Prostate gland (tissue), 2 donors: Measurements from ENCODE around the gene CDT1. TPM values are rescaled to one million over a fixed set of nuclear protein-coding genes. Genes with fewer than 3 reads are reported as not detected.
A peak's percentile ranks its signal among the peaks of the same experiment; 100 is the strongest.

Source experiments
- DNase-seq: peaks from one replicate; pipeline ENCODE4 v3.0.0-alpha.2; 2019; ENCODE audit warnings: low spot score
- H3K27ac ChIP-seq, 2 donors: fragments of 200-600 bp; sonication (generic); 2 replicates each; pipeline ENCODE4 v1.5.1; 2017 to 2019
- H3K27me3 ChIP-seq: fragments of 200-600 bp; sonication (generic); replicated peaks from 2 replicates; pipeline ENCODE4 v1.5.1; 2019; ENCODE audit not compliant: insufficient read depth
- H3K36me3 ChIP-seq, 2 donors: fragments of 200-600 bp; sonication (generic); 1 replicate in 1 of 2; 2 replicates in 1 of 2; pipeline versions ENCODE4 v1.5.1 to v1.8.1; 2017 to 2019
- H3K4me1 ChIP-seq: fragments of 200-600 bp; sonication (generic); replicated peaks from 2 replicates; pipeline ENCODE4 v1.5.1; 2019
- H3K4me3 ChIP-seq, 2 donors: fragments of 200-600 bp; sonication (generic); 2 replicates each; pipeline ENCODE4 v1.5.1; 2017 to 2019
- H3K9me3 ChIP-seq: fragments of 200-600 bp; sonication (generic); 2 replicates; pipeline ENCODE4 v1.5.1; 2017
- CTCF ChIP-seq, 4 experiments: fragments of 200-600 bp in 2 of 4; fragments of 450-650 bp in 2 of 4; sonication (generic) in 2 of 4; IDR thresholded peaks; 1 replicate in 3 of 4; 2 replicates in 1 of 4; pipeline ENCODE4 v1.5.1; 2016 to 2019; ENCODE audit warnings: antibody characterized with exemption in 4 of 4, mild to moderate bottlenecking in 2 of 4, moderate library complexity in 2 of 4
- POLR2A ChIP-seq: fragments of 450-650 bp; IDR thresholded peaks from one replicate; pipeline ENCODE4 v1.6.1; 2016; ENCODE audit warnings: antibody characterized with exemption, mild to moderate bottlenecking
- POLR2AphosphoS5 ChIP-seq: sonication (generic); formaldehyde crosslinking; IDR thresholded peaks from one replicate; pipeline ENCODE4 v1.6.1; 2017; ENCODE audit warnings: antibody characterized with exemption
- WGBS: methylation state at CpG from one replicate; pipeline ENCODE4 v1.1.5; 2018; 5-methylcytosine and 5-hydroxymethylcytosine counted together
- intact Hi-C: fragments of 100-400 bp; cut with DNase I; formaldehyde crosslinking; loops from one replicate; pipeline ENCODE4 v1.14.2; 2022
- total RNA-seq, 2 donors: library from RNA; depleted of rRNA; stranded (reverse); fragments of >200 nt; gene quantifications; one replicate each; pipeline ENCODE4 v1.1.0, GENCODE V29; 2016

CDT1 gene
- total RNA-seq, 2 donors from 2014 or later: 4.3 to 7.6 TPM

DNA sequence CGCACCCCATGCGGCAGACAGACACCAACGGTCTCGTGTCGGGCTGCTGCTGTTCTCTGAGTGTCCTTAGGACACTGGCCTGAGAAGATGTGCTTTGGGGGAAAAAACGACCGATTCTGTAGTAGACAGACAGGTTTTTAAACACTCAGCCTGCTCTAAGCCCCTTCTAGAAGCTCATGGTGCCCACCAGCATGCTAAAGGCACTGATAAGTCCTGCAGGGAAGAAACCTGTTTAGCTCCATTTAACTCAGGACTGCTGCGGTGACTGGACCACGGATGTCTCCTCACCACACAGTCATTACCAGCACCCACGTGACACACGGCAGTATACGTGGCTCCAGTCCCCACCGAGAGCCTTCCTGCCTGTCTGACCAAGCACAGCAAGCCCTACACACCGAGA is 27.2 kb downstream of the CDT1 start:
- no peaks in the 10 kb centered on the region for H3K36me3 ChIP-seq
- DNase-seq: no peak
- no peaks in the 10 kb centered on the region for H3K27me3 ChIP-seq
- H3K4me1 ChIP-seq: no peaks in the 10 kb centered on the region
- 84% methylated on average over 14 of the region's 14 CpGs for WGBS
- no peaks in the 10 kb centered on the region for H3K9me3 ChIP-seq
- H3K27ac ChIP-seq: peak overlapping the region; percentile 38 to 45
- H3K4me3 ChIP-seq: no peak overlapping the region
- intact Hi-C loops: no loop called here
- TF ChIP-seq POLR2AphosphoS5 (no peak), CTCF (IDR thresholded peaks at IDR 0.05) (no peak), POLR2A (no peak)

DNA sequence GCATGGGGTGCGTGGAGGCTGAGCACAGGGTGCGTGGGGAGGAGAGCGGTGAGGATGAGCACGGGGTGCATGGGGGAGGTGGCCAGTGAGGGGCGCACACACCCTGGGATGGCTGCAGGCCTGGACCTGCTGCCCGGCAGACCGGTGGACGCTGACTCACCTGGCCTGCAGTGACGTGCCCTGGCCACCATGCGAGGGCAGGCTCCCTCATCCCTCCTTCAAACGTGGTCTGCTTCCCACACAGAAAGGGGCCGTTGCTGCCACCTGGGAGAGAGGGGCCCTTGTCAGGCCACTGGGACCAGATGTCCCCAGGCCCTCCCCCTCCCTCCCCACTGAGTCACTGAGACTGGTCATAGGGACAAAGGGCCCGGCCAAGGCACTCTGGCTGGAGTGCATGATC is 28.2 kb downstream of the CDT1 start:
- WGBS: 58% methylated on average over 12 of the region's 13 CpGs
- Histone ChIP-seq H3K36me3 (no peaks in the 10 kb centered on the region), H3K27me3 (no peaks in the 10 kb centered on the region), H3K4me1 (no peaks in the 10 kb centered on the region), H3K27ac (no peak overlapping the region), H3K4me3 (no peak overlapping the region), H3K9me3 (no peaks in the 10 kb centered on the region)
- DNase-seq: no peak
- TF ChIP-seq POLR2AphosphoS5 (no peak), CTCF (IDR thresholded peaks at IDR 0.05) (no peak)
- intact Hi-C loops: no loop called here

DNA sequence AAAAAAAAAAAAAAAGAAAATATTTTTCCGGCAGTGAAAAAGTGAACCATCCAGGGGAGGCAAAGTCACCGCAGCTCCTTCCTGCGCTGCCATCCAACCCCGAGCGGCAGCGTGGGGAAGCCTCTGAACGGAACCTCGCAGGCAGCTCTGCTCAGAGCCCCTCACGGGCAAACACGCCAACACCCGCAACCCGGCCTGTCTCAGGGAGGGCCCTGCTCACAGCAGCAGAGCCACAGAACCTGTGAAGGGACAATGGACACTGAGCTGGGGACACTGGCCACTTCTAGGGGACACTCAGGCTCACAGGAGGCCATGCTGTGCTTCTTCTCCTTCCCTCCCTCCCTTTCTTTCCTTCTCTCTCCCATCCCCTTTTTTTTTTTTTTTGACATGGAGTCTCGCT is 29.5 kb downstream of the CDT1 start:
- no peak for DNase-seq

GRCh38 chr16:88834670-88835069 is 31.1 kb downstream of the CDT1 start:
- H3K27ac ChIP-seq: peak overlapping the region in 1 of 2 donors; percentile 11
- intact Hi-C loops: no loop called here

More for the DNA sequence above, 29.5 kb downstream of the CDT1 start:
- Histone ChIP-seq H3K27ac (no peak overlapping the region), H3K36me3 (no peaks in the 10 kb centered on the region), H3K4me3 (no peak overlapping the region), H3K27me3 (no peaks in the 10 kb centered on the region), H3K9me3 (no peaks in the 10 kb centered on the region), H3K4me1 (no peaks in the 10 kb centered on the region)
- no peak for TF ChIP-seq POLR2A
- intact Hi-C loops: no loop called here
- 95% methylated on average over 13 of the region's 13 CpGs for WGBS

DNA sequence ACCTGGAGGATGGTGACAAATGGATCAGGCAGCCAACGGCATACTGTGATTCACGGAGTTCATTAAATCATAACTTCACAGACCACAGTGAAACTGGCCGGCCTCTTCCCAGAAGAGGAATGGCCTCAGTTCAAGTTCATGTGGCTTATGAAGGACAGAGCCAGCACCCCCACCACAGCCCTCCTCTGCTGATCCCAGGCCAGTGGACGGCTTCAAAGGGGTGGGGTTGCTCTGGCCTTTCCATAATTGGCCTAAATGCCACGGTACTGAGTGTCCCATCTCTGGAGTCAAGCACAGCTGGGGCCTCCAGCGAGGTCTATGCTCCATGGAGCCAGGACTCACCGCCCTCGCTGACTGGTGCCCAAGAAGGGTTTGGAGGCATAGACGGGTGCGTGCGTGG is 31.8 kb downstream of the CDT1 start:
- no peaks in the 10 kb centered on the region for H3K27me3 ChIP-seq
- DNase-seq: no peak
- intact Hi-C loops: no loop called here
- H3K4me1 ChIP-seq: no peaks in the 10 kb centered on the region
- no peak for TF ChIP-seq POLR2AphosphoS5
- TF ChIP-seq POLR2A: no peak
- no peak for TF ChIP-seq CTCF (IDR thresholded peaks at IDR 0.05)
- 78% methylated on average over 11 of the region's 11 CpGs for WGBS
- peaks cover 0 to 3% of the 10 kb centered on the region in 2 donors for H3K36me3 ChIP-seq
- H3K9me3 ChIP-seq: no peaks in the 10 kb centered on the region
- H3K4me3 ChIP-seq: no peak overlapping the region
- no peak overlapping the region for H3K27ac ChIP-seq

More at GRCh38 chr16:88834670-88835069, 31.1 kb downstream of the CDT1 start:
- no peak for DNase-seq
- Histone ChIP-seq H3K9me3 (no peaks in the 10 kb centered on the region), H3K4me3 (no peak overlapping the region), H3K36me3 (no peaks in the 10 kb centered on the region), H3K4me1 (no peaks in the 10 kb centered on the region), H3K27me3 (no peaks in the 10 kb centered on the region)
- whole genome bisulfite sequencing: 95% methylated on average over 13 of the region's 13 CpGs
- no peak for TF ChIP-seq CTCF (IDR thresholded peaks at IDR 0.05)
- TF ChIP-seq POLR2AphosphoS5: no peak
- no peak for TF ChIP-seq POLR2A
